Astrocyte of the cerebellum (primary cell): ENCODE results near the gene TAS1R1.

Experiments used
- DNase-seq: peaks from one replicate; pipeline ENCODE4 v3.0.0-alpha.2; 2011; ENCODE audit warnings: low read depth
- H3K4me3 ChIP-seq: 2 replicates; pipeline ENCODE4 v1.5.1; 2011; ENCODE audit warnings: mild to moderate bottlenecking, low read depth, low read length, moderate library complexity
- in situ Hi-C: cut with HindIII; loops from 2 replicates; pipeline ENCODE4 v1.10.0; 2017; ENCODE audit warnings: low sequenced_read_pairs
- TF ChIP-seq, protein P1 (sequence below): IDR thresholded peaks from 2 replicates; pipeline ENCODE4 v1.5.1; 2012; ENCODE audit warnings: low read length, low read depth, moderate library complexity, mild to moderate bottlenecking; ENCODE audit errors: missing control alignments

TAS1R1 gene

DNA sequence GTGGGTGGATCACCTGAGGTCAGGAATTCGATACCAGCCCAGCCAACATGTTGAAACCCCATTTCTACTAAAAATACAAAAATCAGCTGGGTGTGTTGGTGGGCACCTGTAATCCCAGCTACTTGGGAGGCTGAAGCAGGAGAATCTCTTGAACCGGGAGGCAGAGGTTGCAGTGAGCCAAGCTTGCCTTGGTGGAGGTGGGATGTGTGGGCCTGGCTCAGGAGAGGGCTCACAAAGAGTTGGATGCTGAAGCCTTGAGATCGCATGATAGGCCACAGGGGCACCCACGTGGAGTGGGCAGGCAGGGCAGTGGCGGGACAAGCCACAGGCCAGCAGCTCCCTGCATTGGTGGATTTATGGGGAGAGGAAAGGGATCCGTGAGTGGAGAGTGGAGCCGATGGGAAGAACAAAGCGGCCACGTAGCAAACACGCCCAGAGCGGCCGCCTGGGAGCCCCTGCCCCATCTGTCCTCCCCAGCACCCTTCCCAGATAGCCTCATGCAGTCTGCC is 73.9 kb downstream of the TAS1R1 start:
- no peak for DNase-seq
- no peak overlapping the region for H3K4me3 ChIP-seq
- TF ChIP-seq, protein P1, sequence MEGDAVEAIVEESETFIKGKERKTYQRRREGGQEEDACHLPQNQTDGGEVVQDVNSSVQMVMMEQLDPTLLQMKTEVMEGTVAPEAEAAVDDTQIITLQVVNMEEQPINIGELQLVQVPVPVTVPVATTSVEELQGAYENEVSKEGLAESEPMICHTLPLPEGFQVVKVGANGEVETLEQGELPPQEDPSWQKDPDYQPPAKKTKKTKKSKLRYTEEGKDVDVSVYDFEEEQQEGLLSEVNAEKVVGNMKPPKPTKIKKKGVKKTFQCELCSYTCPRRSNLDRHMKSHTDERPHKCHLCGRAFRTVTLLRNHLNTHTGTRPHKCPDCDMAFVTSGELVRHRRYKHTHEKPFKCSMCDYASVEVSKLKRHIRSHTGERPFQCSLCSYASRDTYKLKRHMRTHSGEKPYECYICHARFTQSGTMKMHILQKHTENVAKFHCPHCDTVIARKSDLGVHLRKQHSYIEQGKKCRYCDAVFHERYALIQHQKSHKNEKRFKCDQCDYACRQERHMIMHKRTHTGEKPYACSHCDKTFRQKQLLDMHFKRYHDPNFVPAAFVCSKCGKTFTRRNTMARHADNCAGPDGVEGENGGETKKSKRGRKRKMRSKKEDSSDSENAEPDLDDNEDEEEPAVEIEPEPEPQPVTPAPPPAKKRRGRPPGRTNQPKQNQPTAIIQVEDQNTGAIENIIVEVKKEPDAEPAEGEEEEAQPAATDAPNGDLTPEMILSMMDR: no peak
- in situ Hi-C loops: no loop called here
